ENCODE data around the gene CCNL1. TPM values are rescaled to one million over a fixed set of nuclear protein-coding genes. Genes with fewer than 3 reads are reported as not detected.

The CCNL1 gene
- 1,000 to 10,000 TPM; 1,104 to 1,331 (median 1,220) TPM for total RNA-seq
- 1,103 TPM for total RNA-seq (2013)

DNA sequence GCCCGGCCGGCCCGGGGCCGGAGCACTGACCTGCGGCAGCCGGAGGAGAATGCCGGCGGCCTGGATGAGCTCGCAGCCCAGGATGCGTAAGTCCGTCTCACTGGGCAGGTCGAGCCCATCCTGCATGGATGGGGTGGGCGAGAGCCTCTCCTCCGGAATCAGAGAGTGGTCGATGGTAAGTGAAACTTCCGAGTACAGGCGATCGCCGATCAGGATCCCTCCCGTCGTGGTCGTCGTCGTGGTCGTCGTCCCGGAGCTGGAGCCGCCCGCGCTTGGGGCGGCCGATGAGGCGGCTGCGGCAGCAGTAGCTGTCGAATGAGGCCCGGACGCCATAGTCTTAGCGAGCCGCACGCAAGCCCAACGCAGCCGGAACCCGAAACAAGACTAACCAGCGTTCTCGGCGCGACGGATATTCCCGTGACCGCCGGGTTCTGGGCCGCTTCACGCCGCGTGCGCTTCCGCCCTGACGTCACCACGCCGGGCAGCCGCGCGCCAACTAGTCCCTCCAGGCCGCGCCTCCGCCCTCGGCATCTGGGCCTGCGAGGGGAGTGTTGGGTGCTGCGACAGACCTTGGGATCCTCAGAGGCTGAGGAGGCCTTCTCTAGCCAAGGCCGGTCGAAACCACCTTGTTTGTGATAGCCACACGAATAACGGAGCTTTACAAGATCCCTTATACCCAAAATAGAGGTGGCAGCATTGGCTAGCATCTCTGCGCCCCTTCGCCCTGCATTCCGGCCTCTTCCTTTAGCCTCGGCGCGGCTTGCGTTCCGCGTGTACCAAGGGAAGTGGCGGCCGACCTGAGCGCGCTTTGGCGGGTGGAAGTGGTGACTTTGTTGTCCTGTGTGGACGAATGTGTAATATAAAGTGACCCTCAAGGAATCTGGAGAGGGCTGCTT is at the start of gene CCNL1:
TSS of gene CCNL1 (minus strand) at position 386 of the 896 bp plus-strand sequence. CDS start at position 333, 53 bp downstream.
- no peaks in the 10 kb centered on the region for H3K27me3 Mint-ChIP-seq (ENCODE audit: low read depth in 2 of 2)
- TF ChIP-seq, protein P1, sequence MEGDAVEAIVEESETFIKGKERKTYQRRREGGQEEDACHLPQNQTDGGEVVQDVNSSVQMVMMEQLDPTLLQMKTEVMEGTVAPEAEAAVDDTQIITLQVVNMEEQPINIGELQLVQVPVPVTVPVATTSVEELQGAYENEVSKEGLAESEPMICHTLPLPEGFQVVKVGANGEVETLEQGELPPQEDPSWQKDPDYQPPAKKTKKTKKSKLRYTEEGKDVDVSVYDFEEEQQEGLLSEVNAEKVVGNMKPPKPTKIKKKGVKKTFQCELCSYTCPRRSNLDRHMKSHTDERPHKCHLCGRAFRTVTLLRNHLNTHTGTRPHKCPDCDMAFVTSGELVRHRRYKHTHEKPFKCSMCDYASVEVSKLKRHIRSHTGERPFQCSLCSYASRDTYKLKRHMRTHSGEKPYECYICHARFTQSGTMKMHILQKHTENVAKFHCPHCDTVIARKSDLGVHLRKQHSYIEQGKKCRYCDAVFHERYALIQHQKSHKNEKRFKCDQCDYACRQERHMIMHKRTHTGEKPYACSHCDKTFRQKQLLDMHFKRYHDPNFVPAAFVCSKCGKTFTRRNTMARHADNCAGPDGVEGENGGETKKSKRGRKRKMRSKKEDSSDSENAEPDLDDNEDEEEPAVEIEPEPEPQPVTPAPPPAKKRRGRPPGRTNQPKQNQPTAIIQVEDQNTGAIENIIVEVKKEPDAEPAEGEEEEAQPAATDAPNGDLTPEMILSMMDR (IDR thresholded peaks at IDR 0.05), result no peak
- peak within 1 kb of the TSS; percentile 97 to 99 for H3K27ac Mint-ChIP-seq
- DNase-seq, result peak; percentile 98 to 99
- Histone ChIP-seq H3K9me3 (ENCODE audit: control insufficient read depth, insufficient read depth, low read length) (no peaks in the 10 kb centered on the region), H3K4me3 (ENCODE audit: low read length) (peak within 1 kb of the TSS; percentile 94), H3K27ac (ENCODE audit: low read length) (peak within 1 kb of the TSS; percentile 97), H3K36me3 (ENCODE audit: control insufficient read depth, insufficient read depth, low read length) (peaks cover 40% of the 10 kb centered on the region), H3K27me3 (ENCODE audit: control insufficient read depth, insufficient read depth, low read length) (no peaks in the 10 kb centered on the region), H3K4me1 (ENCODE audit: control insufficient read depth, insufficient read depth, low read length) (peaks cover 16% of the 10 kb centered on the region)
- intact Hi-C loops (cut with micrococcal nuclease), result loop anchor here (1.0 kb wide), 2 partner anchors 14 to 486 kb away; partner anchors contain the start of gene TIPARP
- H3K36me3 Mint-ChIP-seq, result peaks cover 38% of the 10 kb centered on the region
- H3K9me3 Mint-ChIP-seq, result no peaks in the 10 kb centered on the region
- WGBS (ENCODE audit: insufficient coverage), result under 1% methylated on average over 88 of the region's 88 CpGs
- ATAC-seq, result peak; percentile 74 to 92 (median 80)
- peaks cover 56 to 62% of the 10 kb centered on the region in 2 donors for H3K4me1 Mint-ChIP-seq
- peak within 1 kb of the TSS; percentile 95 for H3K4me3 Mint-ChIP-seq

DNA sequence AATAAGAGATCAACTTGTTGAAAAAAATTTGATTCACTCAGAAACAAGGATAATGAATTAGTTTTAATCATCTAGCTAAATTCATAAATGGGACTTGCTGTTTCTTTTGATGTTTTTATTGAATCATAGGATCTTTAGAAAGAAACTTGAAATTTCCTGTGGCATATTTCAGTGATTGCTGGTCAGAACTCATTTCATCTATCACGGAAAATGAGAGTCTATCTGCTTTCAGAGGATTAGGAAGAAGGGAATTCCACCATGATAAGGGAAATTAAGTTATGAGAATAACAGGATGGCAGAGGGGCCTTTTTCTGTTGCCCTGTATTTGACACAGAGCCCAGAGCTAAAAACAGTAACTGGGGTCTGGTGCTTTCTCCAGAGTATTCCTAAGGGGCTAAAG is 44.9 kb upstream of the CCNL1 start:
- Histone ChIP-seq H3K27me3 (ENCODE audit: control insufficient read depth, insufficient read depth, low read length) (no peaks in the 10 kb centered on the region), H3K4me3 (ENCODE audit: low read length) (no peak overlapping the region), H3K4me1 (ENCODE audit: control insufficient read depth, insufficient read depth, low read length) (no peaks in the 10 kb centered on the region), H3K36me3 (ENCODE audit: control insufficient read depth, insufficient read depth, low read length) (no peaks in the 10 kb centered on the region), H3K9me3 (ENCODE audit: control insufficient read depth, insufficient read depth, low read length) (no peaks in the 10 kb centered on the region), H3K27ac (ENCODE audit: low read length) (no peak overlapping the region)
- no peak for ATAC-seq
- H3K36me3 Mint-ChIP-seq, result no peaks in the 10 kb centered on the region
- DNase-seq, result no peak
- WGBS (ENCODE audit: insufficient coverage), result 100% methylated on average over 1 of the region's 1 CpG
- no peak overlapping the region for H3K27ac Mint-ChIP-seq
- H3K4me1 Mint-ChIP-seq, result no peaks in the 10 kb centered on the region
- intact Hi-C loops (cut with micrococcal nuclease), result no loop called here
- H3K9me3 Mint-ChIP-seq, result no peaks in the 10 kb centered on the region
- TF ChIP-seq, protein P1 (IDR thresholded peaks at IDR 0.05), result peak; percentile 1
- no peak overlapping the region for H3K4me3 Mint-ChIP-seq
- no peaks in the 10 kb centered on the region for H3K27me3 Mint-ChIP-seq (ENCODE audit: low read depth in 2 of 2)

DNA sequence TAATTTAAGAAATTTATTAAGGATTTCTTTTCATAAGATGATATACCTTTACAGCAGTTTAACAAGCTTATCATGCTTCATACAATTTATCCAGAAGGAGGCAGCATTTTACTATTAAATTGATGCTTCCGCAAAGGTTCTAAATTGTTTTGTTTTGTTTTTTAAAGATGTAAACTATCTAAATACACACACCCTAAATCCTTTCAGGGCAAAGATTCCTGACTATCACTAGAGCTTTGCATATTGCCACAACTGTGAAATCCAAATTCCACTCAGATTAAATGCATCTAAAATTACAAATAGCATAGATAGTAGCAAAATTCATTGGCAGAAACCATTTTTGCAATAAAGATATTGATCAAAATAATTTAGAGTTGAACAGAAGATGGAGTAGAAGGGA is 44.5 kb upstream of the CCNL1 start:
- Mint-ChIP-seq H3K27me3 (ENCODE audit: low read depth in 2 of 2) (no peaks in the 10 kb centered on the region), H3K4me1 (no peaks in the 10 kb centered on the region), H3K9me3 (no peaks in the 10 kb centered on the region), H3K27ac (no peak overlapping the region), H3K4me3 (no peak overlapping the region), H3K36me3 (no peaks in the 10 kb centered on the region)
- Histone ChIP-seq H3K36me3 (ENCODE audit: control insufficient read depth, insufficient read depth, low read length) (no peaks in the 10 kb centered on the region), H3K9me3 (ENCODE audit: control insufficient read depth, insufficient read depth, low read length) (no peaks in the 10 kb centered on the region), H3K27ac (ENCODE audit: low read length) (no peak overlapping the region), H3K4me3 (ENCODE audit: low read length) (no peak overlapping the region), H3K4me1 (ENCODE audit: control insufficient read depth, insufficient read depth, low read length) (no peaks in the 10 kb centered on the region), H3K27me3 (ENCODE audit: control insufficient read depth, insufficient read depth, low read length) (no peaks in the 10 kb centered on the region)
- ATAC-seq, result no peak
- TF ChIP-seq, protein P1 (IDR thresholded peaks at IDR 0.05), result no peak
- intact Hi-C loops (cut with micrococcal nuclease), result no loop called here
- DNase-seq, result no peak
- no CpG with 5 or more reads among the region's 1 CpG for WGBS (ENCODE audit: insufficient coverage)

All from natural killer cell (primary cell).